Measurements from ENCODE around the gene MYCN. TPM values are rescaled to one million over a fixed set of nuclear protein-coding genes. Genes with fewer than 3 reads are reported as not detected.
"Not testable (repeated sequence)": the region's sequence is repeated elsewhere in the genome, so short reads cannot be mapped to it uniquely, and the experiment has no call there.

Gene MYCN
- total and polyA plus RNA-seq, 5 donors from 2014 or later = 0.08 to 2.2 (median 0.09) TPM; not detected in 2

GRCh38 chr2:15951936-15952335 lies 11.6 kb downstream of the MYCN start:
- H3K27me3 ChIP-seq (ENCODE audit: control insufficient read depth, insufficient read depth, low read length); H3K4me1 ChIP-seq (ENCODE audit: control insufficient read depth, insufficient read depth, low read length, poor library complexity, severe bottlenecking); H3K4me1 Mint-ChIP-seq; ATAC-seq (ENCODE audit: low read depth in 2 of 2); H3K27me3 Mint-ChIP-seq; H3K36me3 Mint-ChIP-seq; H3K36me3 ChIP-seq (ENCODE audit: control insufficient read depth, insufficient read depth, low read length); H3K9me3 ChIP-seq (ENCODE audit: control insufficient read depth in 2 of 2, low read length in 2 of 2); H3K4me3 Mint-ChIP-seq; H3K27ac Mint-ChIP-seq; DNase-seq; H3K9me3 Mint-ChIP-seq; H3K27ac ChIP-seq (ENCODE audit: insufficient read depth, low read length, poor library complexity, severe bottlenecking); H3K4me3 ChIP-seq (ENCODE audit: low read depth, low read length): not testable (repeated sequence)

- H3K27ac ChIP-seq (ENCODE audit: insufficient read depth, low read length, poor library complexity, severe bottlenecking) = no peak overlapping the region
- H3K4me1 ChIP-seq (ENCODE audit: control insufficient read depth, insufficient read depth, low read length, poor library complexity, severe bottlenecking) = no peaks in the 10 kb centered on the region
- H3K36me3 Mint-ChIP-seq = no peaks in the 10 kb centered on the region
- no peak overlapping the region for H3K4me3 ChIP-seq (ENCODE audit: low read depth, low read length)
- no peaks in the 10 kb centered on the region for H3K27me3 ChIP-seq (ENCODE audit: control insufficient read depth, insufficient read depth, low read length)
- DNase-seq = no peak
- no peak overlapping the region for H3K4me3 Mint-ChIP-seq
- peaks cover 4% of the 10 kb centered on the region for H3K27me3 Mint-ChIP-seq
- ATAC-seq (ENCODE audit: low read depth in 2 of 2) = no peak
- H3K27ac Mint-ChIP-seq = peak overlapping the region in 1 of 3 donors; percentile 8
- H3K9me3 Mint-ChIP-seq = no peaks in the 10 kb centered on the region
- H3K9me3 ChIP-seq (ENCODE audit: control insufficient read depth in 2 of 2, low read length in 2 of 2) = no peaks in the 10 kb centered on the region
- no peaks in the 10 kb centered on the region for H3K36me3 ChIP-seq (ENCODE audit: control insufficient read depth, insufficient read depth, low read length)
- H3K4me1 Mint-ChIP-seq = peaks cover 0 to 7% (median 1%) of the 10 kb centered on the region in 4 donors
These were observed 12.2 kb downstream of the MYCN start for GRCh38 chr2:15952451-15953146.

GRCh38 chr2:15953147-15953630 lies 12.8 kb downstream of the MYCN start:
- peaks cover 0 to 7% (median 1%) of the 10 kb centered on the region in 4 donors for H3K4me1 Mint-ChIP-seq

GRCh38 chr2:15953891-15954680 lies 13.7 kb downstream of the MYCN start:
- H3K9me3 ChIP-seq (ENCODE audit: control insufficient read depth in 2 of 2, low read length in 2 of 2) = no peaks in the 10 kb centered on the region
- no peak for ATAC-seq (ENCODE audit: low read depth in 2 of 2)
- no peak for DNase-seq
- no peak overlapping the region for H3K4me3 Mint-ChIP-seq
- H3K36me3 Mint-ChIP-seq = no peaks in the 10 kb centered on the region
- H3K4me1 Mint-ChIP-seq = peaks cover 0 to 7% (median 1%) of the 10 kb centered on the region in 4 donors
- no peak overlapping the region for H3K27ac Mint-ChIP-seq
- no peak overlapping the region for H3K27ac ChIP-seq (ENCODE audit: insufficient read depth, low read length, poor library complexity, severe bottlenecking)
- no peaks in the 10 kb centered on the region for H3K27me3 ChIP-seq (ENCODE audit: control insufficient read depth, insufficient read depth, low read length)
- no peaks in the 10 kb centered on the region for H3K4me1 ChIP-seq (ENCODE audit: control insufficient read depth, insufficient read depth, low read length, poor library complexity, severe bottlenecking)
- H3K9me3 Mint-ChIP-seq = peaks cover 0 to under 1% (median 0%) of the 10 kb centered on the region in 7 donors
- H3K4me3 ChIP-seq (ENCODE audit: low read depth, low read length) = no peak overlapping the region
- peaks cover 4% of the 10 kb centered on the region for H3K27me3 Mint-ChIP-seq
- H3K36me3 ChIP-seq (ENCODE audit: control insufficient read depth, insufficient read depth, low read length) = no peaks in the 10 kb centered on the region

More at GRCh38 chr2:15953147-15953630, 12.8 kb downstream of the MYCN start:
- Mint-ChIP-seq H3K27me3 (peaks cover 4% of the 10 kb centered on the region), H3K4me3 (no peak overlapping the region), H3K9me3 (no peaks in the 10 kb centered on the region), H3K27ac (peak overlapping the region in 2 of 3 donors; percentile 8 to 23), H3K36me3 (no peaks in the 10 kb centered on the region)
- Histone ChIP-seq H3K4me3 (ENCODE audit: low read depth, low read length) (no peak overlapping the region), H3K27me3 (ENCODE audit: control insufficient read depth, insufficient read depth, low read length) (no peaks in the 10 kb centered on the region), H3K4me1 (ENCODE audit: control insufficient read depth, insufficient read depth, low read length, poor library complexity, severe bottlenecking) (no peaks in the 10 kb centered on the region), H3K27ac (ENCODE audit: insufficient read depth, low read length, poor library complexity, severe bottlenecking) (no peak overlapping the region), H3K36me3 (ENCODE audit: control insufficient read depth, insufficient read depth, low read length) (no peaks in the 10 kb centered on the region), H3K9me3 (ENCODE audit: control insufficient read depth in 2 of 2, low read length in 2 of 2) (no peaks in the 10 kb centered on the region)
- ATAC-seq (ENCODE audit: low read depth in 2 of 2) (no peak), DNase-seq (no peak)

- no peaks in the 10 kb centered on the region for H3K27me3 ChIP-seq (ENCODE audit: control insufficient read depth, insufficient read depth, low read length)
- H3K27me3 Mint-ChIP-seq = peaks cover 4% of the 10 kb centered on the region
- no peak overlapping the region for H3K4me3 ChIP-seq (ENCODE audit: low read depth, low read length)
- H3K9me3 ChIP-seq (ENCODE audit: control insufficient read depth in 2 of 2, low read length in 2 of 2) = no peaks in the 10 kb centered on the region
- H3K9me3 Mint-ChIP-seq = peaks cover 0 to 2% (median 0%) of the 10 kb centered on the region in 7 donors
- H3K27ac Mint-ChIP-seq = no peak overlapping the region
- H3K4me1 Mint-ChIP-seq = peaks cover 0 to 7% (median 1%) of the 10 kb centered on the region in 4 donors
- H3K36me3 ChIP-seq (ENCODE audit: control insufficient read depth, insufficient read depth, low read length) = no peaks in the 10 kb centered on the region
- no peak overlapping the region for H3K4me3 Mint-ChIP-seq
- no peaks in the 10 kb centered on the region for H3K36me3 Mint-ChIP-seq
- DNase-seq (no peak), ATAC-seq (ENCODE audit: low read depth in 2 of 2) (no peak)
- H3K4me1 ChIP-seq (ENCODE audit: control insufficient read depth, insufficient read depth, low read length, poor library complexity, severe bottlenecking) = no peaks in the 10 kb centered on the region
- H3K27ac ChIP-seq (ENCODE audit: insufficient read depth, low read length, poor library complexity, severe bottlenecking) = no peak overlapping the region
These were observed 14.4 kb downstream of the MYCN start for GRCh38 chr2:15954761-15955160.

- peaks cover 8% of the 10 kb centered on the region for H3K27me3 Mint-ChIP-seq
- Histone ChIP-seq H3K9me3 (ENCODE audit: control insufficient read depth in 2 of 2, low read length in 2 of 2) (no peaks in the 10 kb centered on the region), H3K27me3 (ENCODE audit: control insufficient read depth, insufficient read depth, low read length) (no peaks in the 10 kb centered on the region), H3K4me3 (ENCODE audit: low read depth, low read length) (no peak overlapping the region), H3K4me1 (ENCODE audit: control insufficient read depth, insufficient read depth, low read length, poor library complexity, severe bottlenecking) (no peaks in the 10 kb centered on the region), H3K27ac (ENCODE audit: insufficient read depth, low read length, poor library complexity, severe bottlenecking) (no peak overlapping the region), H3K36me3 (ENCODE audit: control insufficient read depth, insufficient read depth, low read length) (no peaks in the 10 kb centered on the region)
- no peak for DNase-seq
- H3K9me3 Mint-ChIP-seq = peaks cover 0 to 2% (median 0%) of the 10 kb centered on the region in 7 donors
- H3K27ac Mint-ChIP-seq = no peak overlapping the region
- no peak overlapping the region for H3K4me3 Mint-ChIP-seq
- no peak for ATAC-seq (ENCODE audit: low read depth in 2 of 2)
- H3K36me3 Mint-ChIP-seq = no peaks in the 10 kb centered on the region
- peaks cover 0 to 7% (median 1%) of the 10 kb centered on the region in 4 donors for H3K4me1 Mint-ChIP-seq
These were observed 15.1 kb downstream of the MYCN start for GRCh38 chr2:15955232-15955988.

- Mint-ChIP-seq H3K9me3 (peaks cover 0 to 2% (median 0%) of the 10 kb centered on the region in 7 donors), H3K4me1 (peaks cover 0 to 7% (median 1%) of the 10 kb centered on the region in 4 donors), H3K27ac (no peak overlapping the region), H3K4me3 (no peak overlapping the region), H3K27me3 (peaks cover 8% of the 10 kb centered on the region), H3K36me3 (no peaks in the 10 kb centered on the region)
- ATAC-seq (ENCODE audit: low read depth in 2 of 2) (no peak), DNase-seq (no peak)
- Histone ChIP-seq H3K4me3 (ENCODE audit: low read depth, low read length) (no peak overlapping the region), H3K4me1 (ENCODE audit: control insufficient read depth, insufficient read depth, low read length, poor library complexity, severe bottlenecking) (no peaks in the 10 kb centered on the region), H3K36me3 (ENCODE audit: control insufficient read depth, insufficient read depth, low read length) (no peaks in the 10 kb centered on the region), H3K9me3 (ENCODE audit: control insufficient read depth in 2 of 2, low read length in 2 of 2) (no peaks in the 10 kb centered on the region), H3K27ac (ENCODE audit: insufficient read depth, low read length, poor library complexity, severe bottlenecking) (no peak overlapping the region), H3K27me3 (ENCODE audit: control insufficient read depth, insufficient read depth, low read length) (no peaks in the 10 kb centered on the region)
These were observed 15.9 kb downstream of the MYCN start for GRCh38 chr2:15956230-15956629.
